ENCODE data around the gene RPTOR. TPM values are rescaled to one million over a fixed set of nuclear protein-coding genes. Genes with fewer than 3 reads are reported as not detected.

The RPTOR gene
- polyA plus RNA-seq, 1 of the 3 experiments (the other 2 are of a cell fraction): 14.9 TPM

DNA sequence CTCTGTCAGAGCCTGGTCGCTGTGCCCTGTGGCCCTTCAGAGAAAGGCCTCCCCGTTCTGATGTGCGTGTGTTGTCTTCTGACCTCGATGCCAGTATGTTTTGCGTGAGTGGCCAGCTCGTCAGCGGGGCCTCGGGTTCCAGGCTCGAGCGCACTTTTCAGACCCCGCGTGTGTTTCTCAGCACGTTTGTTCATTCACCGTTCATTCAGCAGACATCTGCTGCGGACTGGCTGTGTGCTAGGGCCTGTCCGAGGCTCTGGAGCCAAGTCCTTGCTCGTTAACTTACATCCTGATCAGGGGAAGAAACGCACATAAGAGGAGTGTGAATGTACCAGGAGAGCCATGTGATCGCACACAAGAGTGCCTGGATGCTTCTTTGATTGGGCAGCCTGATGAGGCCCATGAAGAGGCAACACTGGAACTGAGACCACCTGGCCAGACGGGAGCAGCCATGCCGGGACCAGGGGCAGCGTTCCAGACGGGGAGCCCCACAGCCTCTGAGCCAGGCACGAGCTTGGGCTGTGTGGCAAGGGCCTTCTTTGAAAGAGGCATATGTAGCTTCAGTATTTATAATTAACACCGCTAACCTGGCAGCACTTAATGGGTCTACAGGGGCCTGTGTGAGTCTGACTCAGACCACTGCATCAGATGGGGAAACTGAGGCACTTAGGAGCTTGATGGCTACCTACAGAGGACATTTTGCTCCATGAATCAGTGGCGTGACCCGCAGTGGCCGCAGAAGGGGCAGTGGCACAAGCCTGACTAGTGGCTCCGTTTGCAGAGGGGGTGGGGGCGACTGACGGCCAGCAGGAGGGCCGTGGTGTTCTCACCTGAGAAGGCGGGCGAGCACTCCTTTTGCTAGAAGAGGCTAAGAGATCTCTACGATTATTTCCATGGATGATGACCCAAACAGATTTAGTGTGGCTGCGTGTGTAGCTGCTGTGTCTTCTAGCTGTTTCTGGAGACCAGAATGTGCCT lies 259.1 kb downstream of the RPTOR start:
- Histone ChIP-seq H3K79me2 (ENCODE audit: insufficient read depth) (no peaks in the 10 kb centered on the region), H3K27me3 (ENCODE audit: insufficient read depth) (no peaks in the 10 kb centered on the region), H3K9ac (no peak overlapping the region), H3K27ac (ENCODE audit: low read depth in 2 of 2, low read length in 1 of 2) (no peak overlapping the region), H4K20me1 (ENCODE audit: insufficient read depth) (no peaks in the 10 kb centered on the region), H3K9me2 (no peaks in the 10 kb centered on the region), H3K9me3 (peaks cover 12% of the 10 kb centered on the region), H2AFZ (ENCODE audit: low read depth) (no peak overlapping the region), H3F3A (replicated peaks; ENCODE audit: insufficient read depth) (peaks cover 3% of the 10 kb centered on the region), H3K4me2 (no peak overlapping the region), H3K4me3 (ENCODE audit: low read depth in 2 of 2, low read length in 1 of 2) (no peak overlapping the region), H3K4me1 (ENCODE audit: control insufficient read depth in 1 of 2, insufficient read depth in 2 of 2, low read depth in 1 of 2, low read length in 1 of 2) (no peaks in the 10 kb centered on the region; a peak in 1 of 4 replicates), H3K36me3 (replicated peaks in 1 of 2; ENCODE audit: control insufficient read depth in 1 of 2, insufficient read depth in 2 of 2, low read length in 1 of 2) (peaks cover 0 to 10% of the 10 kb centered on the region in 2 experiments)
- no peak for DNase-seq
- WGBS (ENCODE audit: low lambda C conversion rate): 96% methylated on average over 36 of the region's 36 CpGs
- ChIA-PET CTCF (interaction anchor here (1.4 to 1.5 kb wide), 4 partner anchors 8 to 228 kb away, joined by 3 to 4 read pairs (median 4); no protein-coding TSS in a partner anchor), POLR2A (no interaction called here)
- TF ChIP-seq, protein P1, sequence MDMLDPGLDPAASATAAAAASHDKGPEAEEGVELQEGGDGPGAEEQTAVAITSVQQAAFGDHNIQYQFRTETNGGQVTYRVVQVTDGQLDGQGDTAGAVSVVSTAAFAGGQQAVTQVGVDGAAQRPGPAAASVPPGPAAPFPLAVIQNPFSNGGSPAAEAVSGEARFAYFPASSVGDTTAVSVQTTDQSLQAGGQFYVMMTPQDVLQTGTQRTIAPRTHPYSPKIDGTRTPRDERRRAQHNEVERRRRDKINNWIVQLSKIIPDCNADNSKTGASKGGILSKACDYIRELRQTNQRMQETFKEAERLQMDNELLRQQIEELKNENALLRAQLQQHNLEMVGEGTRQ (IDR thresholded peaks at IDR 0.05; ENCODE audit: borderline replicate concordance, low read depth, low read length): no peak
- TF ChIP-seq EZH2phosphoT487 (IDR thresholded peaks at IDR 0.05; ENCODE audit: borderline replicate concordance, low read depth) (no peak), FOSL2 (IDR thresholded peaks at IDR 0.05; ENCODE audit: borderline replicate concordance, low read depth) (no peak)
- TF ChIP-seq, protein P2, sequence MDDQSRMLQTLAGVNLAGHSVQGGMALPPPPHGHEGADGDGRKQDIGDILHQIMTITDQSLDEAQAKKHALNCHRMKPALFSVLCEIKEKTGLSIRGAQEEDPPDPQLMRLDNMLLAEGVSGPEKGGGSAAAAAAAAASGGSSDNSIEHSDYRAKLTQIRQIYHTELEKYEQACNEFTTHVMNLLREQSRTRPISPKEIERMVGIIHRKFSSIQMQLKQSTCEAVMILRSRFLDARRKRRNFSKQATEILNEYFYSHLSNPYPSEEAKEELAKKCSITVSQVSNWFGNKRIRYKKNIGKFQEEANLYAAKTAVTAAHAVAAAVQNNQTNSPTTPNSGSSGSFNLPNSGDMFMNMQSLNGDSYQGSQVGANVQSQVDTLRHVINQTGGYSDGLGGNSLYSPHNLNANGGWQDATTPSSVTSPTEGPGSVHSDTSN (IDR thresholded peaks at IDR 0.05): no peak

DNA sequence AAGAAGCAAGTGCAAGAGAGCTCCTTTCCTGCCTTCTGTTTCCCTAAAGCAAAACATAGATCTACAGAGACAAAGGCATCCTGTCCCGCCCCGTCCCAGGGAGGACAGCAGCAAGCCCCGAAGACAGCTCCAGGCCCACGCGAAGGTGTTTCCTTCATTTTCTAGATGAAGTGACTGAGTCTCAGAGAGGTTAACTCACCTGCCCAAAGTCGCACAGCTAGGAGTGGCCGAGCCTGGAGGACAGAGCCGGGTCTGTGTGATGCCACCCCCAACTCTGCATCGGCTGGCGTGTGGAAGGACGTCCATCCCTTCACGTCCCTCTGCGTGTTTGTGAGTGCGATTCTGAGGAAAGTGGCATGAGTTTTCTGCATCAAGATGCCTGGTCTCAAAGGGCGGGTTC lies 259.8 kb downstream of the RPTOR start:
- H3K9me2 ChIP-seq: no peaks in the 10 kb centered on the region
- H3K27me3 ChIP-seq (ENCODE audit: insufficient read depth): no peaks in the 10 kb centered on the region
- 92% methylated on average over 15 of the region's 15 CpGs for WGBS (ENCODE audit: low lambda C conversion rate)
- H3K9ac ChIP-seq: no peak overlapping the region
- H3K4me2 ChIP-seq: no peak overlapping the region
- TF ChIP-seq NFIC (IDR thresholded peaks at IDR 0.05; ENCODE audit: borderline replicate concordance) (no peak), GATA2 (CRISPR knock-in tag; IDR thresholded peaks at IDR 0.05) (no peak)
- TF ChIP-seq, protein P3, sequence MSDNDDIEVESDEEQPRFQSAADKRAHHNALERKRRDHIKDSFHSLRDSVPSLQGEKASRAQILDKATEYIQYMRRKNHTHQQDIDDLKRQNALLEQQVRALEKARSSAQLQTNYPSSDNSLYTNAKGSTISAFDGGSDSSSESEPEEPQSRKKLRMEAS (IDR thresholded peaks at IDR 0.05; ENCODE audit: low read depth): no peak
- H3F3A ChIP-seq (replicated peaks; ENCODE audit: insufficient read depth): peaks cover 3% of the 10 kb centered on the region
- POLR2A ChIA-PET: no interaction called here
- H3K4me3 ChIP-seq (ENCODE audit: low read depth in 2 of 2, low read length in 1 of 2): no peak overlapping the region
- DNase-seq: no peak
- CTCF ChIA-PET: interaction anchor here (1.5 kb wide), 1 partner anchor 85 kb away, joined by 3 read pairs; no protein-coding TSS in a partner anchor
- no peaks in the 10 kb centered on the region for H3K79me2 ChIP-seq (ENCODE audit: insufficient read depth)
- H3K27ac ChIP-seq (ENCODE audit: low read depth in 2 of 2, low read length in 1 of 2): no peak overlapping the region
- no peak overlapping the region for H2AFZ ChIP-seq (ENCODE audit: low read depth)
- H3K9me3 ChIP-seq: peaks cover 12% of the 10 kb centered on the region
- H3K4me1 ChIP-seq (ENCODE audit: control insufficient read depth in 1 of 2, insufficient read depth in 2 of 2, low read depth in 1 of 2, low read length in 1 of 2): no peaks in the 10 kb centered on the region; a peak in 1 of 4 replicates
- H3K36me3 ChIP-seq (replicated peaks in 1 of 2; ENCODE audit: control insufficient read depth in 1 of 2, insufficient read depth in 2 of 2, low read length in 1 of 2): peaks cover 0 to 10% of the 10 kb centered on the region in 2 experiments
- H4K20me1 ChIP-seq (ENCODE audit: insufficient read depth): no peaks in the 10 kb centered on the region
